HS-5 (cell line): ENCODE results near the gene ZNF385B.
A peak's percentile ranks its signal among the peaks of the same experiment; 100 is the strongest.

Experiments
- DNase-seq: peaks from one replicate; pipeline ENCODE4 v3.0.0-alpha.2; 2012; ENCODE audit warnings: low read depth

ZNF385B gene

GRCh38 chr2:179550849-179551248 is 310.6 kb downstream of the ZNF385B start:
- no peak for DNase-seq

- no peak for DNase-seq
These were observed 311.2 kb downstream of the ZNF385B start for GRCh38 chr2:179550214-179550613.

GRCh38 chr2:179546656-179547055 is 314.8 kb downstream of the ZNF385B start:
- DNase-seq: no peak

GRCh38 chr2:179545024-179545423 is 316.4 kb downstream of the ZNF385B start:
- DNase-seq: no peak

- peak; percentile 74 for DNase-seq
These were observed 318.0 kb downstream of the ZNF385B start for GRCh38 chr2:179543361-179543901.

- no peak for DNase-seq
These were observed 319.8 kb downstream of the ZNF385B start for GRCh38 chr2:179541586-179541985.

GRCh38 chr2:179539124-179539511 is 322.3 kb downstream of the ZNF385B start:
- DNase-seq: no peak

- peak; percentile 48 for DNase-seq
These were observed 322.8 kb downstream of the ZNF385B start for GRCh38 chr2:179538406-179539123.

GRCh38 chr2:179536185-179536584 is 325.2 kb downstream of the ZNF385B start:
- no peak for DNase-seq

- no peak for DNase-seq
These were observed 327.5 kb downstream of the ZNF385B start for GRCh38 chr2:179533875-179534274.

- DNase-seq: no peak
These were observed 328.5 kb downstream of the ZNF385B start for GRCh38 chr2:179532863-179533278.

GRCh38 chr2:179528576-179529069 is 332.8 kb downstream of the ZNF385B start:
- no peak for DNase-seq

GRCh38 chr2:179525340-179525739 is 336.1 kb downstream of the ZNF385B start:
- DNase-seq: no peak

GRCh38 chr2:179524809-179525339 is 336.5 kb downstream of the ZNF385B start:
- DNase-seq: no peak

- no peak for DNase-seq
These were observed 339.5 kb downstream of the ZNF385B start for GRCh38 chr2:179521944-179522343.

- DNase-seq: no peak
These were observed 342.6 kb downstream of the ZNF385B start for GRCh38 chr2:179518830-179519229.

GRCh38 chr2:179513181-179513580 is 348.2 kb downstream of the ZNF385B start:
- DNase-seq: no peak

GRCh38 chr2:179512281-179513035 is 349.0 kb downstream of the ZNF385B start:
- DNase-seq: no peak

GRCh38 chr2:179511105-179511789 is 350.2 kb downstream of the ZNF385B start:
- DNase-seq: no peak

GRCh38 chr2:179495315-179495714 is 366.1 kb downstream of the ZNF385B start:
- DNase-seq: no peak

- no peak for DNase-seq
These were observed 372.8 kb downstream of the ZNF385B start for GRCh38 chr2:179488563-179488962.
